Hepatocyte (in vitro differentiated cells): ENCODE measurements around the gene OR8B8. TPM values are rescaled to one million over a fixed set of nuclear protein-coding genes. Genes with fewer than 3 reads are reported as not detected.

Source experiments
- DNase-seq: peaks from one replicate; pipeline ENCODE4 v3.0.0-alpha.2; 2016; ENCODE audit warnings: low spot score
- H2AFZ ChIP-seq: fragments of 200-600 bp; sonication (generic); 2 replicates; pipeline ENCODE4 v1.6.0; 2016; ENCODE audit warnings: antibody characterized with exemption, mild to moderate bottlenecking
- H3K27ac ChIP-seq: fragments of 200-600 bp; sonication (generic); 2 replicates; pipeline ENCODE4 v1.5.1; 2016; ENCODE audit warnings: mild to moderate bottlenecking
- H3K27me3 ChIP-seq: fragments of 200-600 bp; sonication (generic); 2 replicates; pipeline ENCODE4 v1.6.1; 2016
- H3K36me3 ChIP-seq: fragments of 200-600 bp; sonication (generic); replicated peaks from 2 replicates; pipeline ENCODE4 v1.5.1; 2016; ENCODE audit warnings: low read depth; ENCODE audit not compliant: insufficient read depth
- H3K4me1 ChIP-seq: fragments of 200-600 bp; sonication (generic); 2 replicates; pipeline ENCODE4 v1.5.1; 2016; ENCODE audit warnings: mild to moderate bottlenecking, moderate library complexity; ENCODE audit not compliant: insufficient read depth
- H3K4me2 ChIP-seq: fragments of 200-600 bp; sonication (generic); 2 replicates; pipeline ENCODE4 v1.6.0; 2016
- H3K4me3 ChIP-seq: fragments of 200-600 bp; sonication (generic); 2 replicates; pipeline ENCODE4 v1.5.1; 2016; ENCODE audit warnings: mild to moderate bottlenecking
- H3K79me2 ChIP-seq: fragments of 200-600 bp; sonication (generic); 2 replicates; pipeline ENCODE4 v1.6.0; 2017; ENCODE audit warnings: mild to moderate bottlenecking
- H3K9me2 ChIP-seq: fragments of 200-600 bp; sonication (generic); replicated peaks from 2 replicates; pipeline ENCODE4 v1.6.0; 2017; ENCODE audit warnings: mild to moderate bottlenecking; ENCODE audit not compliant: insufficient read depth
- H3K9me3 ChIP-seq: fragments of 200-600 bp; sonication (generic); 2 replicates; pipeline ENCODE4 v1.5.1; 2016; ENCODE audit warnings: low read depth, mild to moderate bottlenecking
- H4K20me1 ChIP-seq: fragments of 200-600 bp; sonication (generic); 2 replicates; pipeline ENCODE4 v1.6.0; 2016; ENCODE audit warnings: mild to moderate bottlenecking; ENCODE audit not compliant: insufficient read depth, poor library complexity, severe bottlenecking
- CTCF ChIP-seq: fragments of 200-600 bp; sonication (generic); IDR thresholded peaks from 2 replicates; pipeline ENCODE4 v1.5.1; 2016; ENCODE audit warnings: antibody characterized with exemption, mild to moderate bottlenecking; ENCODE audit not compliant: poor library complexity
- EZH2 ChIP-seq: fragments of 200-600 bp; sonication (generic); IDR thresholded peaks from 2 replicates; pipeline ENCODE4 v1.6.1; 2016; ENCODE audit warnings: antibody characterized with exemption, mild to moderate bottlenecking, borderline replicate concordance
- EZH2phosphoT487 ChIP-seq: fragments of 200-600 bp; sonication (generic); IDR thresholded peaks from one replicate; pipeline ENCODE4 v1.6.1; 2018; ENCODE audit warnings: antibody characterized with exemption, mild to moderate bottlenecking, low read depth, moderate library complexity; ENCODE audit not compliant: unreplicated experiment, severe bottlenecking
- WGBS: methylation state at CpG from one replicate; pipeline ENCODE4 v1.1.6; 2016; ENCODE audit warnings: low lambda C conversion rate; ENCODE audit errors: missing lambda C conversion rate; 5-methylcytosine and 5-hydroxymethylcytosine counted together
- polyA plus RNA-seq: library from polyadenylated mRNA; unstranded; fragments of >200 nt; fragmentation: Nextera tagmentation; extraction: Ambion mirVana; gene quantifications from 2 replicates; pipeline ENCODE4 v1.2.1, GENCODE V29; 2016
- total RNA-seq: library from RNA; depleted of rRNA; stranded (reverse); fragments of >200 nt; gene quantifications from 2 replicates; pipeline ENCODE4 v1.2.3, GENCODE V29; 2014

Gene OR8B8
- total and polyA plus RNA-seq, 2 experiments from 2014 or later: not detected

- Histone ChIP-seq H3K79me2 (no peaks in the 10 kb centered on the region), H3K36me3 (no peaks in the 10 kb centered on the region), H4K20me1 (no peaks in the 10 kb centered on the region), H2AFZ (no peak overlapping the region), H3K4me3 (no peak overlapping the region), H3K27me3 (peaks cover 10% of the 10 kb centered on the region), H3K9me2 (no peaks in the 10 kb centered on the region), H3K4me1 (no peaks in the 10 kb centered on the region), H3K4me2 (no peak overlapping the region), H3K27ac (no peak overlapping the region), H3K9me3 (no peaks in the 10 kb centered on the region)
- WGBS: 84% methylated on average over 4 of the region's 4 CpGs
- TF ChIP-seq EZH2phosphoT487: no peak
- TF ChIP-seq EZH2: no peak
- TF ChIP-seq CTCF: no peak
- DNase-seq: no peak
These were observed 24.5 kb downstream of the OR8B8 start for GRCh38 chr11:124421043-124421442.

GRCh38 chr11:124415356-124415923 is 30.1 kb downstream of the OR8B8 start:
- TF ChIP-seq CTCF (peak; percentile 62), EZH2phosphoT487 (no peak)
- Histone ChIP-seq H3K9me2 (no peaks in the 10 kb centered on the region), H3K27me3 (peaks cover 8% of the 10 kb centered on the region), H3K4me3 (no peak overlapping the region), H3K27ac (no peak overlapping the region), H4K20me1 (no peaks in the 10 kb centered on the region), H3K36me3 (no peaks in the 10 kb centered on the region), H3K4me1 (no peaks in the 10 kb centered on the region), H3K9me3 (no peaks in the 10 kb centered on the region), H3K4me2 (no peak overlapping the region), H3K79me2 (no peaks in the 10 kb centered on the region), H2AFZ (no peak overlapping the region)
- DNase-seq: peak; percentile 61
- WGBS: 28% methylated on average over 5 of the region's 5 CpGs

- WGBS: 73% methylated on average over 7 of the region's 7 CpGs
- Histone ChIP-seq H3K79me2 (no peaks in the 10 kb centered on the region), H4K20me1 (no peaks in the 10 kb centered on the region), H3K4me1 (no peaks in the 10 kb centered on the region), H3K27ac (no peak overlapping the region), H2AFZ (no peak overlapping the region), H3K9me2 (no peaks in the 10 kb centered on the region), H3K4me2 (no peak overlapping the region), H3K9me3 (no peaks in the 10 kb centered on the region), H3K36me3 (no peaks in the 10 kb centered on the region), H3K27me3 (peaks cover 9% of the 10 kb centered on the region), H3K4me3 (no peak overlapping the region)
- no peak for DNase-seq
- TF ChIP-seq EZH2 (no peak), CTCF (no peak), EZH2phosphoT487 (no peak)
These were observed 35.6 kb downstream of the OR8B8 start for GRCh38 chr11:124409906-124410305.
